H1 (cell line): ENCODE measurements around the gene SLCO4A1. TPM values are rescaled to one million over a fixed set of nuclear protein-coding genes. Genes with fewer than 3 reads are reported as not detected.

Source experiments
- ASH2L ChIP-seq: fragments of 200-600, 300-600 bp; sonication (generic); IDR thresholded peaks from one replicate; pipeline ENCODE4 v1.7.1; 2017; ENCODE audit warnings: low read length
- CHD1 ChIP-seq: IDR thresholded peaks from 2 replicates; pipeline ENCODE4 v1.6.1; 2012; ENCODE audit warnings: low read depth, low read length, improper control_type of control experiment
- CHD7 ChIP-seq: fragments of 300-600 bp; sonication (generic); IDR thresholded peaks from 2 replicates; pipeline ENCODE4 v1.7.1; 2012; ENCODE audit warnings: low read length, moderate library complexity, mild to moderate bottlenecking, inconsistent platforms; ENCODE audit not compliant: insufficient replicate concordance
- EGR1 ChIP-seq: IDR thresholded peaks from 2 replicates; pipeline ENCODE4 v1.6.1; 2011; ENCODE audit warnings: low read depth, low read length, borderline replicate concordance
- EP300 ChIP-seq, 2 experiments: IDR thresholded peaks; 1 replicate in 1 of 2; 2 replicates in 1 of 2; pipeline ENCODE4 v1.6.1; 2011 to 2012; ENCODE audit warnings: low read depth in 2 of 2, low read length in 2 of 2, mild to moderate bottlenecking in 2 of 2, borderline replicate concordance in 1 of 2, inconsistent platforms in 1 of 2, moderate library complexity in 1 of 2
- GABPA ChIP-seq: IDR thresholded peaks from 2 replicates; pipeline ENCODE4 v1.6.1; 2011; ENCODE audit warnings: mild to moderate bottlenecking, low read length, moderate library complexity, borderline replicate concordance; ENCODE audit not compliant: insufficient read depth
- JUND ChIP-seq: IDR thresholded peaks from 2 replicates; pipeline ENCODE4 v1.6.1; 2011; ENCODE audit warnings: mild to moderate bottlenecking, improper control_type of control experiment, low read length
- KDM4A ChIP-seq: IDR thresholded peaks from one replicate; pipeline ENCODE4 v1.7.1; 2012; ENCODE audit warnings: low read depth, mild to moderate bottlenecking, moderate library complexity, low read length, inconsistent platforms; ENCODE audit not compliant: severe bottlenecking
- POLR2AphosphoS5 ChIP-seq: IDR thresholded peaks from 2 replicates; pipeline ENCODE4 v1.6.1; 2011; ENCODE audit warnings: low read depth, low read length
- RFX5 ChIP-seq: IDR thresholded peaks from 2 replicates; pipeline ENCODE4 v1.6.1; 2011; ENCODE audit warnings: low read depth, low read length, improper control_type of control experiment, borderline replicate concordance
- SP4 ChIP-seq: IDR thresholded peaks from 2 replicates; pipeline ENCODE4 v1.6.1; 2012; ENCODE audit warnings: low read length, inconsistent platforms
- SUZ12 ChIP-seq: fragments of 200-600 bp; sonication (generic); IDR thresholded peaks from 2 replicates; pipeline ENCODE4 v1.6.1; 2012; ENCODE audit warnings: mild to moderate bottlenecking, inconsistent platforms, low read length, moderate library complexity, mixed read lengths
- polyA plus RNA-seq, 7 experiments: library from polyadenylated mRNA; depleted of rRNA in 3 of 7; stranded (reverse) in 5 of 7; unstranded in 2 of 7; fragments of >200 nt in 5 of 7; fragments of 200-250 nt in 2 of 7; gene quantifications; 1 replicate in 5 of 7; 2 replicates in 1 of 7; 4 replicates in 1 of 7; pipeline versions ENCODE4 v1.2.1 to v1.2.3, GENCODE V29; 2011 to 2013; ENCODE audit warnings: missing spikeins in 2 of 7, mixed read lengths in 2 of 7
- total RNA-seq: library from RNA; stranded (reverse); fragmentation: NEBNext Ultra II Directional; extraction: Animal tissue kit (Norgen Biotek cat#: 25700); gene quantifications from 2 replicates; pipeline ENCODE4 v1.2.1, GENCODE V29; 2021

The SLCO4A1 gene
- total and polyA plus RNA-seq, 2 of the 8 experiments (the other 6 are each of a cell fraction or from before 2014, with no cell fraction given): 10.5 to 18.5 TPM

- no peak for TF ChIP-seq CHD7
- no peak for TF ChIP-seq EGR1
- no peak for TF ChIP-seq EP300 (IDR thresholded peaks at IDR 0.05; ENCODE audit: borderline replicate concordance in 1 of 2, low read depth in 2 of 2, low read length in 2 of 2)
- TF ChIP-seq KDM4A: peak; percentile 40
- no peak for TF ChIP-seq POLR2AphosphoS5
- no peak for TF ChIP-seq CHD1
- no peak for TF ChIP-seq SUZ12
- TF ChIP-seq JUND: no peak
- no peak for TF ChIP-seq SP4
- no peak for TF ChIP-seq ASH2L
- TF ChIP-seq GABPA: peak; percentile 55; the same call in 1 of the 2 replicates
- no peak for TF ChIP-seq RFX5
Measured at GRCh38 chr20:62707921-62708521, 65.7 kb downstream of the SLCO4A1 start (continued).
